Measurements from ENCODE around the gene RNF168. TPM values are rescaled to one million over a fixed set of nuclear protein-coding genes. Genes with fewer than 3 reads are reported as not detected.
"Not testable (repeated sequence)": the region's sequence is repeated elsewhere in the genome, so short reads cannot be mapped to it uniquely, and the experiment has no call there.

RNF168 gene
- total RNA-seq, 1 experiment from 2014 or later, result 25.1 TPM

GRCh38 chr3:196513697-196514349 lies 10.3 kb upstream of the RNF168 start:
- H3K4me1 ChIP-seq (ENCODE audit: control insufficient read depth in 1 of 2, insufficient read depth in 2 of 2, low read length in 2 of 2), result peaks cover under 1 to 1% of the 10 kb centered on the region in 2 experiments; a peak in 2 of 4 replicates
- RAD21 ChIA-PET (ENCODE audit: low non-redundant PET in 1 of 2, low total read pairs in 2 of 2, uncharacterized antibody in 2 of 2, unreplicated experiment in 2 of 2), result no interaction called here
- CTCF ChIA-PET, result interaction anchor here (1.0 to 2.4 kb wide), 3 partner anchors 9 to 15 kb away, joined by 4 to 14 read pairs (median 4); no protein-coding TSS in a partner anchor
- no peaks in the 10 kb centered on the region for H3K36me3 ChIP-seq (ENCODE audit: control insufficient read depth in 1 of 2, insufficient read depth in 2 of 2, low read length in 2 of 2)
- H3K9me2 ChIP-seq (ENCODE audit: insufficient read depth), result no peaks in the 10 kb centered on the region
- H4K20me1 ChIP-seq (ENCODE audit: insufficient read depth), result no peaks in the 10 kb centered on the region
- ATAC-seq (no peak), DNase-seq (ENCODE audit: low read depth, low spot score) (no peak)
- H2AFZ ChIP-seq (ENCODE audit: low read depth, low read length, poor library complexity, severe bottlenecking), result no peak overlapping the region
- H3K4me2 ChIP-seq (ENCODE audit: low read length), result no peak overlapping the region
- H3K9ac ChIP-seq (ENCODE audit: low read length), result no peak overlapping the region
- no peaks in the 10 kb centered on the region for H3K9me3 ChIP-seq (ENCODE audit: control insufficient read depth in 1 of 2, insufficient read depth in 1 of 2, low read depth in 1 of 2, low read length in 2 of 2)
- no peak for TF ChIP-seq TCF7L2 (IDR thresholded peaks at IDR 0.05; ENCODE audit: borderline replicate concordance, extremely low read depth, insufficient read depth, insufficient read length)
- no peak for TF ChIP-seq SP1 (IDR thresholded peaks at IDR 0.05; ENCODE audit: low read depth)
- TF ChIP-seq ZNF274 (IDR thresholded peaks at IDR 0.05; ENCODE audit: low read depth, low read length), result no peak
- no peak for TF ChIP-seq ATF3 (IDR thresholded peaks at IDR 0.05)
- TF ChIP-seq EZH2phosphoT487 (IDR thresholded peaks at IDR 0.05; ENCODE audit: borderline replicate concordance), result no peak
- no peak for TF ChIP-seq ELF1 (IDR thresholded peaks at IDR 0.05; ENCODE audit: borderline replicate concordance, low read depth)
- TF ChIP-seq RAD21 (IDR thresholded peaks at IDR 0.05; ENCODE audit: low read depth), result no peak
- no peak for TF ChIP-seq FOSL1 (IDR thresholded peaks at IDR 0.05; ENCODE audit: low read depth)
- TF ChIP-seq ZFX (IDR thresholded peaks at IDR 0.05), result no peak
- TF ChIP-seq CTCF (IDR thresholded peaks at IDR 0.05 in 2 of 3, conservative IDR thresholded peaks at IDR 0.05 in 1 of 3; ENCODE audit: borderline replicate concordance in 1 of 3, insufficient read depth in 1 of 3, low read depth in 2 of 3, low read length in 2 of 3), result no peak
- no peak for TF ChIP-seq CBX3 (IDR thresholded peaks at IDR 0.05; ENCODE audit: low read depth)
- TF ChIP-seq, protein P1, sequence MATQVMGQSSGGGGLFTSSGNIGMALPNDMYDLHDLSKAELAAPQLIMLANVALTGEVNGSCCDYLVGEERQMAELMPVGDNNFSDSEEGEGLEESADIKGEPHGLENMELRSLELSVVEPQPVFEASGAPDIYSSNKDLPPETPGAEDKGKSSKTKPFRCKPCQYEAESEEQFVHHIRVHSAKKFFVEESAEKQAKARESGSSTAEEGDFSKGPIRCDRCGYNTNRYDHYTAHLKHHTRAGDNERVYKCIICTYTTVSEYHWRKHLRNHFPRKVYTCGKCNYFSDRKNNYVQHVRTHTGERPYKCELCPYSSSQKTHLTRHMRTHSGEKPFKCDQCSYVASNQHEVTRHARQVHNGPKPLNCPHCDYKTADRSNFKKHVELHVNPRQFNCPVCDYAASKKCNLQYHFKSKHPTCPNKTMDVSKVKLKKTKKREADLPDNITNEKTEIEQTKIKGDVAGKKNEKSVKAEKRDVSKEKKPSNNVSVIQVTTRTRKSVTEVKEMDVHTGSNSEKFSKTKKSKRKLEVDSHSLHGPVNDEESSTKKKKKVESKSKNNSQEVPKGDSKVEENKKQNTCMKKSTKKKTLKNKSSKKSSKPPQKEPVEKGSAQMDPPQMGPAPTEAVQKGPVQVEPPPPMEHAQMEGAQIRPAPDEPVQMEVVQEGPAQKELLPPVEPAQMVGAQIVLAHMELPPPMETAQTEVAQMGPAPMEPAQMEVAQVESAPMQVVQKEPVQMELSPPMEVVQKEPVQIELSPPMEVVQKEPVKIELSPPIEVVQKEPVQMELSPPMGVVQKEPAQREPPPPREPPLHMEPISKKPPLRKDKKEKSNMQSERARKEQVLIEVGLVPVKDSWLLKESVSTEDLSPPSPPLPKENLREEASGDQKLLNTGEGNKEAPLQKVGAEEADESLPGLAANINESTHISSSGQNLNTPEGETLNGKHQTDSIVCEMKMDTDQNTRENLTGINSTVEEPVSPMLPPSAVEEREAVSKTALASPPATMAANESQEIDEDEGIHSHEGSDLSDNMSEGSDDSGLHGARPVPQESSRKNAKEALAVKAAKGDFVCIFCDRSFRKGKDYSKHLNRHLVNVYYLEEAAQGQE (IDR thresholded peaks at IDR 0.05; ENCODE audit: low read depth), result no peak
- no peak for TF ChIP-seq JUND (IDR thresholded peaks at IDR 0.05)
- no peak overlapping the region for H3K27ac ChIP-seq (ENCODE audit: low read depth, low read length)
- POLR2A ChIA-PET, result no interaction called here
- H3K4me3 ChIP-seq (replicated peaks in 1 of 2; ENCODE audit: low read depth in 1 of 2, low read length in 2 of 2), result no peak overlapping the region
- no peaks in the 10 kb centered on the region for H3K79me2 ChIP-seq (ENCODE audit: insufficient read depth, low read length)
- intact Hi-C loops (cut with micrococcal nuclease), result no loop called here
- no peaks in the 10 kb centered on the region for H3K27me3 ChIP-seq (ENCODE audit: insufficient read depth, low read length)
- BruUV-seq (replicated peaks), result no TSS peak

DNA sequence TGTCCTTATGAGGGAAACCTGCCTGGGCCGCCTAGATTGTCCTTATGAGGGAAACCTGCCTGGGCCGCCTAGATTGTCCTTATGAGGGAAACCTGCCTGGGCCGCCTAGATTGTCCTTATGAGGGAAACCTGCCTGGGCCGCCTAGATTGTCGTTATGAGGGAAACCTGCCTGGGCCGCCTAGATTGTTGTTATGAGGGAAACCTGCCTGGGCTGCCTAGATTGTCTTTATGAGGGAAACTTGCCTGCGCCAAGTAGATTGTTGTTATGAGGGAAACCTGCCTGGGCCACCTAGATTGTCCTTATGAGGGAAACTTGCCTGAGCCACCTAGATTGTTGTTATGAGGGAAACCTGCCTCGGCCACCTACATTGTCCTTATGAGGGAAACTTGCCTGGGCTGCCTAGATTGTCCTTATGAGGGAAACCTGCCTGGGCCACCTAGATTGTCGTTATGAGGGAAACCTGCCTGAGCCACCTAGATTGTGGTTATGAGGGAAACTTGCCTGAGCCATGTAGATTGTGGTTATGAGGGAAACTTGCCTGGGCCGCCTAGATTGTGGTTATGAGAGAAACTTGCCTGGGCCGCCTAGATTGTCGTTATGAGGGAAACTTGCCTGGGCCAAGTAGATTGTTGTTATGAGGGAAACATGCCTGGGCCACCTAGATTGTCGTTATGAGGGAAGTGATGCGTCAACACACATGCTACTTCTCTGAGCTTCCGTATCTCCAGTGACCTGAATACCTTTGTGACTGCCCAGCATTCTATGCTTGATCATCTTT lies 8.3 kb upstream of the RNF168 start:
- BruUV-seq (replicated peaks); H3K9me3 ChIP-seq (ENCODE audit: control insufficient read depth in 1 of 2, insufficient read depth in 1 of 2, low read depth in 1 of 2, low read length in 2 of 2); intact Hi-C loops (cut with micrococcal nuclease); RAD21 ChIA-PET (ENCODE audit: low non-redundant PET in 1 of 2, low total read pairs in 2 of 2, uncharacterized antibody in 2 of 2, unreplicated experiment in 2 of 2); DNase-seq (ENCODE audit: low read depth, low spot score); H3K4me3 ChIP-seq (replicated peaks in 1 of 2; ENCODE audit: low read depth in 1 of 2, low read length in 2 of 2); H3K79me2 ChIP-seq (ENCODE audit: insufficient read depth, low read length); H3K4me1 ChIP-seq (ENCODE audit: control insufficient read depth in 1 of 2, insufficient read depth in 2 of 2, low read length in 2 of 2); ATAC-seq; H3K27me3 ChIP-seq (ENCODE audit: insufficient read depth, low read length); H3K4me2 ChIP-seq (ENCODE audit: low read length); H3K36me3 ChIP-seq (ENCODE audit: control insufficient read depth in 1 of 2, insufficient read depth in 2 of 2, low read length in 2 of 2); H3K27ac ChIP-seq (ENCODE audit: low read depth, low read length); H4K20me1 ChIP-seq (ENCODE audit: insufficient read depth); H2AFZ ChIP-seq (ENCODE audit: low read depth, low read length, poor library complexity, severe bottlenecking); H3K9ac ChIP-seq (ENCODE audit: low read length); H3K9me2 ChIP-seq (ENCODE audit: insufficient read depth); POLR2A ChIA-PET: not testable (repeated sequence)
- CTCF ChIA-PET, result interaction anchor here (1.3 kb wide), 1 partner anchor 17 kb away, joined by 4 read pairs; no protein-coding TSS in a partner anchor
